Ovary (tissue), 9 donors: Measurements from ENCODE around the gene SPAG7. TPM values are rescaled to one million over a fixed set of nuclear protein-coding genes. Genes with fewer than 3 reads are reported as not detected.
A peak's percentile ranks its signal among the peaks of the same experiment; 100 is the strongest.

Source experiments
- DNase-seq, 5 donors: peaks; one replicate each; pipeline ENCODE4 v3.0.0-alpha.2; 2019 to 2020
- H3K27ac ChIP-seq, 2 donors: fragments of 200-600 bp; one replicate each; pipeline versions ENCODE4 v1.5.1 to v1.8.0; 2019 to 2022
- H3K27me3 ChIP-seq: fragments of 200-600 bp; one replicate; pipeline ENCODE4 v1.8.0; 2022
- H3K36me3 ChIP-seq: fragments of 200-600 bp; sonication (generic); one replicate; pipeline ENCODE4 v1.5.1; 2019
- H3K4me1 ChIP-seq: one replicate; pipeline ENCODE4 v1.8.1; 2013; ENCODE audit warnings: mild to moderate bottlenecking, moderate library complexity; ENCODE audit not compliant: insufficient read depth
- H3K4me3 ChIP-seq: fragments of 200-600 bp; sonication (generic); one replicate; pipeline ENCODE4 v1.5.1; 2017
- H3K9me3 ChIP-seq, 2 donors: fragments of 200-600 bp in 1 of 2; sonication (generic) in 1 of 2; one replicate each; pipeline versions ENCODE4 v1.5.1 to v1.8.1; 2013 to 2019; ENCODE audit warnings: mild to moderate bottlenecking in 1 of 2, moderate library complexity in 1 of 2
- CTCF ChIP-seq, 3 donors: fragments of 450-650 bp in 2 of 3; fragments of 200-600 bp in 1 of 3; IDR thresholded peaks; one replicate each; pipeline versions ENCODE4 v1.5.1 to v1.8.0; 2016 to 2022; ENCODE audit warnings: antibody characterized with exemption in 3 of 3, mild to moderate bottlenecking in 1 of 3
- EP300 ChIP-seq: sonication (generic); formaldehyde crosslinking; IDR thresholded peaks from one replicate; pipeline ENCODE4 v1.6.1; 2017; ENCODE audit warnings: antibody characterized with exemption
- POLR2A ChIP-seq: fragments of 450-650 bp; IDR thresholded peaks from one replicate; pipeline ENCODE4 v1.6.1; 2017; ENCODE audit warnings: antibody characterized with exemption, mild to moderate bottlenecking, moderate library complexity
- WGBS, 3 donors: extraction: QIAGEN DNeasy Blood & Tissue Kit in 1 of 3; methylation state at CpG; one replicate each; pipeline versions ENCODE4 v1.1.5 to v1.1.7; 2013 to 2017; 5-methylcytosine and 5-hydroxymethylcytosine counted together
- intact Hi-C, 4 donors: fragments of 100-400 bp; cut with DNase I; formaldehyde crosslinking; loops; one replicate each; pipeline versions ENCODE4 v1.11.0 to v1.15.1; 2022 to 2023
- polyA plus RNA-seq, 2 donors: library from polyadenylated mRNA; stranded (reverse); fragments of 200-250 nt in 1 of 2; fragments of 350-450 nt in 1 of 2; fragmentation: Illumina TruSeq in 1 of 2; extraction: RNeasy Lipid Tissue Mini Kit (QIAGEN cat#74804) in 1 of 2; gene quantifications; one replicate each; pipeline ENCODE4 v1.2.3, GENCODE V29; 2013 to 2014
- total RNA-seq, 7 donors: library from RNA; depleted of rRNA in 2 of 7; stranded (reverse); fragments of >200 nt in 2 of 7; fragmentation: NEBNext Ultra II Directional in 3 of 7; extraction: Animal tissue kit (Norgen Biotek cat#: 25700) in 3 of 7; gene quantifications; one replicate each; pipeline versions ENCODE4 v1.1.0 to v1.2.4, GENCODE V29; 2016 to 2023
- donor health status: DM: no; HTN: no; CAD: no; lungs with moderate emphysema.
- donor health status: DM: no; HTN: no; CAD: no.
- donor health status: Bipolar disorder and iron deficiency.
- donor health status: DM: yes; HTN: yes; CAD: no.
- donor health status: DM: no; HTN: no; CAD: no.
- donor health status: DM: yes; HTN: yes; CAD: no.

The SPAG7 gene
- total and polyA plus RNA-seq, 9 donors: 30.4 to 60.6 (median 38.6) TPM

GRCh38 chr17:4948166-4948930 lies 19.3 kb downstream of the SPAG7 start, which contains the start of gene PFN1:
Gene PFN1 (minus strand): TSS chr17:4948530. CDS start chr17:4948394, 136 bp downstream.
- H3K9me3 ChIP-seq: no peaks in the 10 kb centered on the region
- H3K4me3 ChIP-seq: peak within 1 kb of the TSS; percentile 100
- no peaks in the 10 kb centered on the region for H3K36me3 ChIP-seq
- TF ChIP-seq EP300: no peak
- TF ChIP-seq POLR2A: peak; percentile 61
- TF ChIP-seq CTCF (IDR thresholded peaks at IDR 0.05): peak in 1 of 3 donors; percentile 9
- WGBS, 3 donors: 0 to 1% (median 0%) methylated on average over 31 to 59 of the region's 59 CpGs
- peaks cover 2% of the 10 kb centered on the region for H3K4me1 ChIP-seq
- peak; percentile 87 to 94 (median 89) for DNase-seq
- peak within 1 kb of the TSS; percentile 82 to 96 for H3K27ac ChIP-seq
- H3K27me3 ChIP-seq: no peaks in the 10 kb centered on the region
- intact Hi-C loops: no loop called here

- H3K27me3 ChIP-seq: no peaks in the 10 kb centered on the region
- TF ChIP-seq POLR2A (no peak), EP300 (no peak), CTCF (IDR thresholded peaks at IDR 0.05) (no peak)
- intact Hi-C loops: no loop called here
- H3K36me3 ChIP-seq: no peaks in the 10 kb centered on the region
- H3K4me1 ChIP-seq: peaks cover 2% of the 10 kb centered on the region
- 0 to 1% (median 0%) methylated on average over 55 to 56 of the region's 56 CpGs for WGBS, 3 donors
- peak overlapping the region; percentile 78 to 88 for H3K27ac ChIP-seq
- peak; percentile 59 to 78 (median 69) for DNase-seq
- H3K9me3 ChIP-seq: no peaks in the 10 kb centered on the region
- H3K4me3 ChIP-seq: peak overlapping the region; percentile 100
Observed at GRCh38 chr17:4947411-4948165, 20.0 kb downstream of the SPAG7 start.

- TF ChIP-seq CTCF (IDR thresholded peaks at IDR 0.05) (no peak), EP300 (no peak), POLR2A (no peak)
- WGBS, 3 donors: 0 to 1% (median 1%) methylated on average over 7 of the region's 7 CpGs
- no peaks in the 10 kb centered on the region for H3K27me3 ChIP-seq
- H3K36me3 ChIP-seq: no peaks in the 10 kb centered on the region
- H3K4me3 ChIP-seq: peak overlapping the region; percentile 100
- H3K9me3 ChIP-seq: no peaks in the 10 kb centered on the region
- peak overlapping the region in 1 of 2 donors; percentile 88 for H3K27ac ChIP-seq
- H3K4me1 ChIP-seq: peaks cover 2% of the 10 kb centered on the region
- DNase-seq: no peak
- intact Hi-C loops: no loop called here
Observed at GRCh38 chr17:4947010-4947410, 20.6 kb downstream of the SPAG7 start.

- TF ChIP-seq EP300 (no peak), CTCF (IDR thresholded peaks at IDR 0.05) (no peak), POLR2A (no peak)
- 25 to 36% (median 31%) methylated on average over 16 of the region's 16 CpGs for WGBS, 3 donors
- H3K27ac ChIP-seq: peak overlapping the region in 1 of 2 donors; percentile 88
- intact Hi-C loops: no loop called here
- no peaks in the 10 kb centered on the region for H3K36me3 ChIP-seq
- H3K4me3 ChIP-seq: peak overlapping the region; percentile 100
- peaks cover 2% of the 10 kb centered on the region for H3K4me1 ChIP-seq
- no peak for DNase-seq
- no peaks in the 10 kb centered on the region for H3K9me3 ChIP-seq
- H3K27me3 ChIP-seq: no peaks in the 10 kb centered on the region
Observed at GRCh38 chr17:4946312-4946976, 21.2 kb downstream of the SPAG7 start.
